Gastroesophageal sphincter (tissue), 4 donors: Measurements from ENCODE around the gene DKKL1. TPM values are rescaled to one million over a fixed set of nuclear protein-coding genes. Genes with fewer than 3 reads are reported as not detected.

ENCODE experiments used
- ATAC-seq: fragments of 150-250 bp; one replicate; pipeline ENCODE4 v1.9.1; 2016; ENCODE audit warnings: mild to moderate bottlenecking, moderate library complexity
- H3K27ac ChIP-seq, 4 donors: fragments of 200-600 bp; sonication (generic) in 3 of 4; 1 replicate in 3 of 4; 2 replicates in 1 of 4; pipeline ENCODE4 v1.5.1; 2016 to 2019
- H3K27me3 ChIP-seq: fragments of 200-600 bp; sonication (generic); one replicate; pipeline ENCODE4 v1.5.1; 2019
- H3K36me3 ChIP-seq, 2 donors: fragments of 200-600 bp; sonication (generic); one replicate each; pipeline ENCODE4 v1.5.1; 2019; ENCODE audit warnings: control low read depth in 1 of 2
- H3K4me1 ChIP-seq, 3 donors: fragments of 200-600 bp; sonication (generic); 1 replicate in 2 of 3; 2 replicates in 1 of 3; pipeline ENCODE4 v1.5.1; 2016 to 2019; ENCODE audit warnings: control low read depth in 2 of 3
- H3K4me3 ChIP-seq, 2 donors: fragments of 200-600 bp; sonication (generic); one replicate each; pipeline ENCODE4 v1.5.1; 2019; ENCODE audit warnings: mild to moderate bottlenecking in 1 of 2, moderate library complexity in 1 of 2
- H3K9me3 ChIP-seq, 3 donors: fragments of 200-600 bp; sonication (generic); one replicate each; pipeline ENCODE4 v1.5.1; 2017 to 2019; ENCODE audit warnings: control low read depth in 2 of 3
- CTCF ChIP-seq, 4 experiments: fragments of 200-600 bp in 2 of 4; fragments of 450-650 bp in 2 of 4; sonication (generic) in 1 of 4; IDR thresholded peaks; one replicate each; pipeline ENCODE4 v1.5.1; 2017 to 2019; ENCODE audit warnings: antibody characterized with exemption in 4 of 4, mild to moderate bottlenecking in 2 of 4, moderate library complexity in 2 of 4
- EP300 ChIP-seq: sonication (generic); formaldehyde crosslinking; IDR thresholded peaks from one replicate; pipeline ENCODE4 v1.6.1; 2017; ENCODE audit warnings: antibody characterized with exemption, mild to moderate bottlenecking
- POLR2A ChIP-seq, 2 donors: fragments of 450-650 bp; IDR thresholded peaks; one replicate each; pipeline ENCODE4 v1.6.1; 2017; ENCODE audit warnings: antibody characterized with exemption in 2 of 2, mild to moderate bottlenecking in 2 of 2, moderate library complexity in 1 of 2
- POLR2AphosphoS5 ChIP-seq: sonication (generic); formaldehyde crosslinking; IDR thresholded peaks from one replicate; pipeline ENCODE4 v1.6.1; 2017; ENCODE audit warnings: antibody characterized with exemption
- WGBS, 2 donors: methylation state at CpG; one replicate each; pipeline ENCODE4 v1.1.5; 2018; ENCODE audit warnings: low coverage in 1 of 2; 5-methylcytosine and 5-hydroxymethylcytosine counted together
- total RNA-seq, 4 donors: library from RNA; depleted of rRNA; stranded (reverse); fragments of >200 nt; gene quantifications; one replicate each; pipeline ENCODE4 v1.1.0, GENCODE V29; 2016

The DKKL1 gene
- total RNA-seq, 4 donors from 2014 or later: not detected

GRCh38 chr19:49422407-49423070, 58.9 kb downstream of the DKKL1 start:
- WGBS, 2 donors: 3 to 5% methylated on average over 14 to 30 of the region's 58 CpGs
- no peak for TF ChIP-seq EP300
- peak in 2 of 4 experiments; percentile 41 to 54 for TF ChIP-seq CTCF (IDR thresholded peaks at IDR 0.05)
- no peak for TF ChIP-seq POLR2AphosphoS5
- H3K4me1 ChIP-seq: peaks cover 0 to 36% (median 23%) of the 10 kb centered on the region in 3 donors
- no peak overlapping the region for H3K27ac ChIP-seq
- no peaks in the 10 kb centered on the region for H3K9me3 ChIP-seq
- peak overlapping the region in 1 of 2 donors; percentile 15 for H3K4me3 ChIP-seq
- H3K36me3 ChIP-seq: no peaks in the 10 kb centered on the region
- peak; percentile 65 for ATAC-seq
- peaks cover 100% of the 10 kb centered on the region for H3K27me3 ChIP-seq

- TF ChIP-seq CTCF (IDR thresholded peaks at IDR 0.05): no peak
- TF ChIP-seq POLR2AphosphoS5: no peak
- no peak for TF ChIP-seq POLR2A (IDR thresholded peaks at IDR 0.05)
- no peak for TF ChIP-seq EP300
- H3K27me3 ChIP-seq: peaks cover 100% of the 10 kb centered on the region
- WGBS, 2 donors: 7 to 15% methylated on average over 12 to 22 of the region's 42 CpGs
- H3K4me3 ChIP-seq: peak within 1 kb of the TSS in 1 of 2 donors; percentile 15
- H3K27ac ChIP-seq: no peak within 1 kb of the TSS
- H3K36me3 ChIP-seq: no peaks in the 10 kb centered on the region
- H3K4me1 ChIP-seq: peaks cover 0 to 43% (median 29%) of the 10 kb centered on the region in 3 donors
- H3K9me3 ChIP-seq: no peaks in the 10 kb centered on the region
- ATAC-seq: no peak
Observed at GRCh38 chr19:49423071-49423984, 59.7 kb downstream of the DKKL1 start, which contains the start of gene PTH2. Gene PTH2, minus strand, starts transcription at chr19:49423441. Its CDS starts 102 bp downstream, at chr19:49423339.

- Histone ChIP-seq H3K27me3 (peaks cover 100% of the 10 kb centered on the region), H3K36me3 (no peaks in the 10 kb centered on the region), H3K27ac (no peak overlapping the region), H3K9me3 (no peaks in the 10 kb centered on the region), H3K4me1 (peaks cover 0 to 48% (median 32%) of the 10 kb centered on the region in 3 donors), H3K4me3 (no peak overlapping the region)
- no peak for TF ChIP-seq CTCF (IDR thresholded peaks at IDR 0.05)
- TF ChIP-seq POLR2AphosphoS5: no peak
- TF ChIP-seq EP300: no peak
- no peak for TF ChIP-seq POLR2A (IDR thresholded peaks at IDR 0.05)
- ATAC-seq: no peak
- WGBS, 2 donors: 3 to 18% methylated on average over 3 of the region's 3 CpGs
Observed at GRCh38 chr19:49423985-49424303, 60.3 kb downstream of the DKKL1 start.

Other genes starting within 250 kb of the DKKL1 start
- 10 to 100 TPM in 3 of 4 donors, 1 to 10 TPM in 1; 6.5 to 19.8 (median 13.2) TPM for gene LIN7B, start 249.5 kb upstream of the DKKL1 start, total RNA-seq
- gene C19orf73, start 244.7 kb upstream of the DKKL1 start, total RNA-seq: 1 to 10 TPM in 1 of 4 donors, not detected in 3; 1.8 TPM
- gene PPFIA3, start 244.3 kb upstream of the DKKL1 start, total RNA-seq: 1 to 10 TPM; 3.6 to 7.6 (median 5.0) TPM
- 1 to 10 TPM; 1.1 to 3.9 (median 1.8) TPM for gene HRC, start 208.5 kb upstream of the DKKL1 start, total RNA-seq
- gene TRPM4, start 206.1 kb upstream of the DKKL1 start, total RNA-seq: 10 to 100 TPM; 16.3 to 38.5 (median 17.3) TPM
- 1 to 10 TPM; 1.9 to 3.7 (median 2.5) TPM for gene SLC6A16, start 38.7 kb upstream of the DKKL1 start, total RNA-seq
- gene CD37, start 28.5 kb upstream of the DKKL1 start, total RNA-seq: 10 to 100 TPM in 2 of 4 donors, 1 to 10 TPM in 2; 4.9 to 18.9 (median 9.3) TPM
- 10 to 100 TPM; 47.5 to 73.1 (median 51.1) TPM for gene TEAD2, start 1.5 kb upstream of the DKKL1 start, total RNA-seq
- gene KASH5, start 24.4 kb downstream of the DKKL1 start, total RNA-seq: not detected
- gene PTH2, start 59.6 kb downstream of the DKKL1 start, total RNA-seq: not detected
- not detected for gene GFY, start 61.5 kb downstream of the DKKL1 start, total RNA-seq
- gene SLC17A7, start 77.7 kb downstream of the DKKL1 start, total RNA-seq: 1 to 10 TPM; 1.1 to 1.7 (median 1.2) TPM
- gene PIH1D1, start 87.9 kb downstream of the DKKL1 start, total RNA-seq: 10 to 100 TPM; 67.2 to 82.4 (median 72.5) TPM
- 10 to 100 TPM; 11.8 to 34.4 (median 22.2) TPM for gene ALDH16A1, start 89.3 kb downstream of the DKKL1 start, total RNA-seq
- 10 to 100 TPM in 1 of 4 donors, 1 to 10 TPM in 3; 3.1 to 21.0 (median 7.6) TPM for gene FLT3LG, start 110.3 kb downstream of the DKKL1 start, total RNA-seq
- gene RPL13A, start 123.7 kb downstream of the DKKL1 start, total RNA-seq: 1,000 to 10,000 TPM; 1,269 to 3,399 (median 2,205) TPM
- gene RPS11, start 132.6 kb downstream of the DKKL1 start, total RNA-seq: 1,000 to 10,000 TPM; 2,443 to 5,156 (median 3,385) TPM
- 100 to 1,000 TPM in 3 of 4 donors, 10 to 100 TPM in 1; 78.6 to 255 (median 158) TPM for gene FCGRT, start 148.8 kb downstream of the DKKL1 start, total RNA-seq
- 10 to 100 TPM in 3 of 4 donors, 1 to 10 TPM in 1; 8.2 to 21.0 (median 12.0) TPM for gene RCN3, start 164.1 kb downstream of the DKKL1 start, total RNA-seq
- 10 to 100 TPM; 45.5 to 59.6 (median 51.8) TPM for gene NOSIP, start 216.7 kb downstream of the DKKL1 start, total RNA-seq
- gene PRRG2, start 217.4 kb downstream of the DKKL1 start, total RNA-seq: 1 to 10 TPM in 2 of 4 donors, not detected in 2; 1.0 to 1.1 TPM
- gene PRR12, start 227.3 kb downstream of the DKKL1 start, total RNA-seq: 10 to 100 TPM in 3 of 4 donors, 1 to 10 TPM in 1; 9.3 to 24.1 (median 14.8) TPM